ENCODE data around the gene PAIP2.

PAIP2 gene

GRCh38 chr5:139389701-139390638, 48.3 kb downstream of the PAIP2 start, which contains the start of gene MZB1:
Gene MZB1, minus strand, starts transcription at chr5:139389913. Its CDS starts 57 bp downstream, at chr5:139389856.
- no peaks in the 10 kb centered on the region for H3K27me3 Mint-ChIP-seq (ENCODE audit: low read depth)
- H3K4me1 Mint-ChIP-seq (ENCODE audit: low read depth), result peaks cover 54% of the 10 kb centered on the region
- peak within 1 kb of the TSS; percentile 98 for H3K4me3 Mint-ChIP-seq
- peak within 1 kb of the TSS; percentile 100 for H3K27ac Mint-ChIP-seq
- peaks cover 16% of the 10 kb centered on the region for H3K36me3 Mint-ChIP-seq (ENCODE audit: low read depth)
- H3K9me3 Mint-ChIP-seq, result no peaks in the 10 kb centered on the region

GRCh38 chr5:139390639-139391569, 49.2 kb downstream of the PAIP2 start:
- H3K36me3 Mint-ChIP-seq (ENCODE audit: low read depth), result peaks cover 14% of the 10 kb centered on the region
- peaks cover 47% of the 10 kb centered on the region for H3K4me1 Mint-ChIP-seq (ENCODE audit: low read depth)
- H3K9me3 Mint-ChIP-seq, result no peaks in the 10 kb centered on the region
- H3K4me3 Mint-ChIP-seq, result peak overlapping the region; percentile 98
- no peaks in the 10 kb centered on the region for H3K27me3 Mint-ChIP-seq (ENCODE audit: low read depth)
- peak overlapping the region; percentile 100 for H3K27ac Mint-ChIP-seq

- Mint-ChIP-seq H3K36me3 (ENCODE audit: low read depth) (peaks cover 14% of the 10 kb centered on the region), H3K9me3 (no peaks in the 10 kb centered on the region), H3K27me3 (ENCODE audit: low read depth) (no peaks in the 10 kb centered on the region), H3K27ac (peak overlapping the region; percentile 100), H3K4me1 (ENCODE audit: low read depth) (peaks cover 46% of the 10 kb centered on the region), H3K4me3 (peak overlapping the region; percentile 98)
Measured at GRCh38 chr5:139391570-139392323, 50.1 kb downstream of the PAIP2 start.

GRCh38 chr5:139392324-139392677, 50.6 kb downstream of the PAIP2 start:
- peak overlapping the region; percentile 98 for H3K4me3 Mint-ChIP-seq
- H3K4me1 Mint-ChIP-seq (ENCODE audit: low read depth), result peaks cover 49% of the 10 kb centered on the region
- H3K27me3 Mint-ChIP-seq (ENCODE audit: low read depth), result no peaks in the 10 kb centered on the region
- H3K36me3 Mint-ChIP-seq (ENCODE audit: low read depth), result peaks cover 18% of the 10 kb centered on the region
- peak overlapping the region; percentile 93 for H3K27ac Mint-ChIP-seq
- H3K9me3 Mint-ChIP-seq, result no peaks in the 10 kb centered on the region

- Mint-ChIP-seq H3K36me3 (ENCODE audit: low read depth) (peaks cover 18% of the 10 kb centered on the region), H3K4me1 (ENCODE audit: low read depth) (peaks cover 50% of the 10 kb centered on the region), H3K27ac (peak overlapping the region; percentile 93), H3K9me3 (no peaks in the 10 kb centered on the region), H3K27me3 (ENCODE audit: low read depth) (no peaks in the 10 kb centered on the region), H3K4me3 (peak overlapping the region; percentile 94)
Measured at GRCh38 chr5:139392678-139393496, 51.2 kb downstream of the PAIP2 start.

GRCh38 chr5:139393497-139394122, 52.0 kb downstream of the PAIP2 start:
- Mint-ChIP-seq H3K27ac (peak overlapping the region; percentile 93), H3K4me3 (peak overlapping the region; percentile 94), H3K36me3 (ENCODE audit: low read depth) (peaks cover 18% of the 10 kb centered on the region), H3K4me1 (ENCODE audit: low read depth) (peaks cover 46% of the 10 kb centered on the region), H3K9me3 (no peaks in the 10 kb centered on the region), H3K27me3 (ENCODE audit: low read depth) (no peaks in the 10 kb centered on the region)

- Mint-ChIP-seq H3K27me3 (ENCODE audit: low read depth) (no peaks in the 10 kb centered on the region), H3K9me3 (no peaks in the 10 kb centered on the region), H3K4me1 (ENCODE audit: low read depth) (peaks cover 46% of the 10 kb centered on the region), H3K36me3 (ENCODE audit: low read depth) (peaks cover 19% of the 10 kb centered on the region), H3K4me3 (peak overlapping the region; percentile 94), H3K27ac (no peak overlapping the region)
Measured at GRCh38 chr5:139394123-139394653, 52.5 kb downstream of the PAIP2 start.

GRCh38 chr5:139394654-139395566, 53.3 kb downstream of the PAIP2 start, which contains the start of gene PROB1:
Gene PROB1, minus strand, starts transcription at chr5:139395104. Its CDS starts 23 bp downstream, at chr5:139395081.
- H3K27me3 Mint-ChIP-seq (ENCODE audit: low read depth), result no peaks in the 10 kb centered on the region
- peaks cover 44% of the 10 kb centered on the region for H3K4me1 Mint-ChIP-seq (ENCODE audit: low read depth)
- peak within 1 kb of the TSS; percentile 94 for H3K4me3 Mint-ChIP-seq
- H3K36me3 Mint-ChIP-seq (ENCODE audit: low read depth), result peaks cover 14% of the 10 kb centered on the region
- H3K27ac Mint-ChIP-seq, result peak within 1 kb of the TSS; percentile 68
- no peaks in the 10 kb centered on the region for H3K9me3 Mint-ChIP-seq

GRCh38 chr5:139395844-139396640, 54.4 kb downstream of the PAIP2 start:
- no peaks in the 10 kb centered on the region for H3K9me3 Mint-ChIP-seq
- H3K27ac Mint-ChIP-seq, result peak overlapping the region; percentile 31
- peaks cover 34% of the 10 kb centered on the region for H3K4me1 Mint-ChIP-seq (ENCODE audit: low read depth)
- peak overlapping the region; percentile 31 for H3K4me3 Mint-ChIP-seq
- H3K36me3 Mint-ChIP-seq (ENCODE audit: low read depth), result peaks cover 11% of the 10 kb centered on the region
- no peaks in the 10 kb centered on the region for H3K27me3 Mint-ChIP-seq (ENCODE audit: low read depth)

GRCh38 chr5:139396691-139397090, 55.0 kb downstream of the PAIP2 start:
- Mint-ChIP-seq H3K4me1 (ENCODE audit: low read depth) (peaks cover 27% of the 10 kb centered on the region), H3K27ac (no peak overlapping the region), H3K4me3 (no peak overlapping the region)

GRCh38 chr5:139397921-139398320, 56.3 kb downstream of the PAIP2 start:
- Mint-ChIP-seq H3K36me3 (ENCODE audit: low read depth) (peaks cover 6% of the 10 kb centered on the region), H3K27ac (peak overlapping the region; percentile 15), H3K27me3 (ENCODE audit: low read depth) (no peaks in the 10 kb centered on the region), H3K4me3 (peak overlapping the region; percentile 37), H3K9me3 (no peaks in the 10 kb centered on the region), H3K4me1 (ENCODE audit: low read depth) (peaks cover 32% of the 10 kb centered on the region)

More at GRCh38 chr5:139396691-139397090, 55.0 kb downstream of the PAIP2 start:
- Mint-ChIP-seq H3K9me3 (no peaks in the 10 kb centered on the region), H3K36me3 (ENCODE audit: low read depth) (peaks cover 10% of the 10 kb centered on the region), H3K27me3 (ENCODE audit: low read depth) (no peaks in the 10 kb centered on the region)

All from T-helper 1 cell treated with Interleukin-12 subunit alpha and Interleukin-12 subunit beta and Interleukin-4 antibody, amounts not matched to agents 30 μg/mL and 1 μg/mL, for 36 hours (primary cell).